Measurements from ENCODE around the gene DGKE. TPM values are rescaled to one million over a fixed set of nuclear protein-coding genes. Genes with fewer than 3 reads are reported as not detected.
A peak's percentile ranks its signal among the peaks of the same experiment; 100 is the strongest.

DGKE gene
- polyA plus RNA-seq, 3 donors = 1.4 to 2.1 (median 1.6) TPM

GRCh38 chr17:56897646-56898424, 63.9 kb downstream of the DGKE start:
- no peak overlapping the region for H3K27ac ChIP-seq (ENCODE audit: low read depth, low read length)
- 91 to 92% (median 92%) methylated on average over 14 of the region's 14 CpGs for WGBS, 3 donors

DNA sequence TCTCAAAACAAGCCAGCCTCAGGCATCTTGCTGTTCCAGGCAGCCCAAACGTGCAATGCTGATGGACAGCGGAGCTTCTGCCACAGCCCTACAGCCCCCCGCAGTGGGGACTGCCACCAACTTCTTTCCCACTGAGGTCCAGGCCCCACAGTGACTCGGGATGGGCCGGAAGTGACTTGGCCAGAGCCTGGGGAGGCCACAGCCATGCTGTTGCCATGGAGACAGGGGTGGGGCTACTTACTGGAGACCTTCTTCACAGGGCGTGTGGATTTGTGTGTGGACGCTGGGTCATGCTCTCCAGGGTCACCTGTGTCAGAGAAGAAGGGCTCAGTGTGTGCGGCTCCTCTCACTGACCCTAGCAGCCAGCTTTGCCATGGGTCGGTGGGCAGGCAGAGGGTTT, 64.9 kb downstream of the DGKE start:
- H3K27ac ChIP-seq (ENCODE audit: low read depth, low read length) = no peak overlapping the region
- WGBS, 3 donors = 65 to 73% (median 67%) methylated on average over 8 to 9 of the region's 9 CpGs

DNA sequence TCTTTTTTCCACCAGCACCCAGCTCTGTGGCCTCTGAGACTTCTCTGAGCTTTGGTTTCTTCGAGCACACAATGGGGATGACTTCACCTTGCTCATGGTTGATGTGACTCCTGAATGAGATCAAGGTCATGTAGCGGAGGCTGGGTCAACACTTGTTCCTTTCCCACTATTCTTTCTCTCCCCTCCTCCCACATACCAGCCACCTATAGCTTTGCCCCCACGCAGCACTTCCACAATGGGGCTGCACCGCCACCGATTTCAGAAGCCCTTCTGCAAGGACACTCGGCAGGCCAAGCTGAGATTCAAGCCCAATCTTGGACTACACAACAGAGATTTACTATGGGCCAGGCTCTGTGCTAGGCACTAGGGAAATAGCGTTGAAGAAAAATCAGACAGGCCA, 65.5 kb downstream of the DGKE start:
- 82 to 96% (median 94%) methylated on average over 7 of the region's 7 CpGs for WGBS, 3 donors
- H3K27ac ChIP-seq (ENCODE audit: low read depth, low read length) = no peak overlapping the region

GRCh38 chr17:56902348-56902747, 68.4 kb downstream of the DGKE start:
- 95 to 97% (median 97%) methylated on average over 4 of the region's 4 CpGs for WGBS, 3 donors
- no peak overlapping the region for H3K27ac ChIP-seq (ENCODE audit: low read depth, low read length)

- WGBS, 3 donors = 88 to 98% (median 97%) methylated on average over 5 of the region's 5 CpGs
- H3K27ac ChIP-seq (ENCODE audit: low read depth, low read length) = no peak overlapping the region
These were observed 69.6 kb downstream of the DGKE start for GRCh38 chr17:56903560-56903959.

DNA sequence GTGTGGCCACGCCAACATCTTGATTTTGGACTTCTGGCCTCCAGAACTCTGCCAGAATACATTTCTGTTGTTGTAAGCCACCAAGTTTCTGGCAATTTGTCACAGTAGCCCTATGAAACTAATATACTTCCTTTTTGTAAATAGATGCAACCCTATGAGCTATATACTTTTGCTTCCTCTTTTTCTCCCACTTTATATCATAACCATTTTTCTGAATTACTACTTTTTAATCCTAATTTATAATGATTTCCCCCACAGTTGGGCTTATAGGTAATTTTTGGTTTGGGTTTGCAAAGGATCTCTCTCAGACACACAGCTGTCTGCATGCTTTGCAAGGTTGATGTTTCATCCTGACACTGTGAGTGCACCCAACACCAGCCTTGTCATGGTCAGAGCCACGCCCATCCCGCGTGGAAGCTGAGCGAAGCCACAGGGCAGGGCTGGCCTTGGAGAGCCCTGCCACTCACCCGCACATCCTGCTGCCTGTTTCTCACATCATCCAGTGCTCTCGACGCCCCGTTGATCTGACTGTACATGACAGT, 74.1 kb downstream of the DGKE start:
- no peak overlapping the region for H3K27ac ChIP-seq (ENCODE audit: low read depth, low read length)
- WGBS, 3 donors = 41 to 71% (median 47%) methylated on average over 9 of the region's 9 CpGs

- 44 to 51% (median 50%) methylated on average over 6 of the region's 6 CpGs for WGBS, 3 donors
- peak overlapping the region; percentile 28 for H3K27ac ChIP-seq (ENCODE audit: low read depth, low read length)
These were observed 76.0 kb downstream of the DGKE start for GRCh38 chr17:56909742-56910508.

- WGBS, 3 donors = 71 to 75% (median 72%) methylated on average over 7 of the region's 7 CpGs
- H3K27ac ChIP-seq (ENCODE audit: low read depth, low read length) = no peak overlapping the region
These were observed 76.7 kb downstream of the DGKE start for GRCh38 chr17:56910509-56911235.

DNA sequence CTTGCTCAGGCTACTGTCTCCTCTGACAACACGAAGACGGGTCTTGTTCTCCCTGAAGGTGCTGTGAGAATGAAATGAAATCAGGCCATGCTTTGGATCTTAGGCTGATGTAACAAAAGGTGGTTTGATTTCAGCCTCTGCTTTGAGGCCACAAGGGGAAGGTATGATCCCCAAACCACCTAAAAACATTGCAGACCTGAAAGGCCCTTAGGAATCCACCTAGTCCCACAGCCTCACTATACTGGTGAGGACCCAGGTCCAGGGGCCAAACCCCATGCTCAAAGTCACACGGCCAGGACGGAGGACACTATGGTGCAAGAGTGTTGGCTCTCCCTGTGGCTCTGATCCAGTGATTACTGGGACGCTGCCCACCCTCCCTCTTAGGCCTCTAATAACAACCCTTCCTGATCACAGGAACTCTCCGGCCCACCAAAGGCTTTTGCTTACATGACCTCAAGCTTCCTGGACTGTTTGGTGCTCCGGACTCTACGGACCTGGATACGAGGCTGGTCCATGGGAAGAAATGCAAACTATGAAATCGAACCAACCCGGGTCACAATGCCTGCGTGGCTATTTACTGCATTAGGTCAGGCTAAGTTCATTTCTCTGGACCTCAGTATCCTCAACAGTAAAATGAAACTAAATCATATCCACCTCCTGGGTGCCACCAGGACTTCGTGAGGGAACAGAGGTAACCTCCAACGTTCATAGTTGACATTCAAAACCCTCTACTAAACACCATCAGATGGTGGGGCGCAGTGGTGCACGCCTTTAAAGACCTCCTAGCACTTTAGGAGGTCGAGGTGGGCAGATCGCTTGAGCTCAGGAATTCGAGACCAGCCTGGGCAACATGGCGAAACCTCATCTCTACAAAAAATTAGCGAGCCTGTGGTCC, 78.4 kb downstream of the DGKE start:
- H3K27ac ChIP-seq (ENCODE audit: low read depth, low read length) = peak overlapping the region; percentile 29
- 29 to 44% (median 43%) methylated on average over 21 of the region's 21 CpGs for WGBS, 3 donors

DNA sequence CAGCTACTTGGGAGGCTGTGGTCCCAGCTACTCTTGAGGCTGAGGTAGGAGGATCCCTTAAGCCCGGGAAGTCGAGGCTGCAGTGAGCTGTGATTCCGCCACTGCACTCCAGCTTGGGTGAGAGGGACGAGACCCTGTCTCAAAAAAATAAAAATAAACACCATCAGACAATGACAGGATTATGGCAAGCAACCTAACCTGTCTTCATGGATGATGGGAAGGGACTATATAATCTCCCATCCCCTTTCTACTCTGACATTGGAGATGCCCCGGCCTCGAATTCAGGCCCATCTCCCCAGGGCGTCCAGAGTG, 79.0 kb downstream of the DGKE start:
- 23 to 30% (median 24%) methylated on average over 7 of the region's 7 CpGs for WGBS, 3 donors
- H3K27ac ChIP-seq (ENCODE audit: low read depth, low read length) = peak overlapping the region; percentile 61

GRCh38 chr17:56913353-56913866, 79.5 kb downstream of the DGKE start:
- peak overlapping the region; percentile 61 for H3K27ac ChIP-seq (ENCODE audit: low read depth, low read length)
- 0 to 1% (median 1%) methylated on average over 40 to 44 of the region's 44 CpGs for WGBS, 3 donors

DNA sequence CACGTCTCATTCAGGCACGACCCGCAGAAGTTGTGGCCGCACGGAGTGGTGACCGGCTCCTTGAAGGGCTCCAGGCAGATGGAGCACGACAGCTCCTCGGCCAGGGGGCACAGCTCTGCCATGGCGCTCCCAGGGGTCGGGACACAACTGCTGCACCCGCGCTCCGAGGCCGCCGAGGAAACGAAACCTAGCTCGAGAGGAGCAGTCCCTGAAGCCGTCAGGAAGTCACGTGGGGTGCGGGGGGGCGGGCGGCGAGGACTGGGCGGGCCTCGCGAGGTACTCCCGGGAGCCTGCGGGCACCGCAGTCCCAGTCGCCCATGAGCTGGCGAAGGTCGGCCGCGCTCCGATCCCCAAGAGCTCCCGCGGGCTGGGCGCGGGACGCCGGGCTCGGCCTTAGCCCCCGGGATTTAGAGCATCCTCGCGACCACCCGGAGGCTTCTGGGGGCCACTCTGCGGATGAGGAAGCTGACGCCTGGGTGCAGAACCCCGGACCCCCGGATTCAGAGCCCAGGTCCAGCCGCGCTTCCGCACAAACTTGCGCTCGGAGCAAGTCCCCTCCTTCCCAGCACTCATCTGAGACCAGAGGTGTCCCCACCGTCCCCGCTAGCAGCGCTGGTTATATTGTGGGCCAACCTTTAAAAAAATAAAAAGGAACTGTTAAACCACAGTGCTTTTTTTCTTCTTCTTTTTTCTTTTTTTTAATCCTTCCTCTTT, 80.1 kb downstream of the DGKE start, which contains the start of gene TRIM25:
Gene TRIM25, minus strand, starts transcription at position 183 of the 714 bp plus-strand sequence. Its CDS starts 61 bp downstream, at position 122.
- peak within 1 kb of the TSS; percentile 61 for H3K27ac ChIP-seq (ENCODE audit: low read depth, low read length)
- WGBS, 3 donors = 0% methylated on average over 57 to 58 of the region's 58 CpGs

- 7 to 8% (median 7%) methylated on average over 14 of the region's 14 CpGs for WGBS, 3 donors
These were observed 80.8 kb downstream of the DGKE start for GRCh38 chr17:56914581-56915273.

GRCh38 chr17:56917559-56918296, 83.8 kb downstream of the DGKE start:
- H3K27ac ChIP-seq (ENCODE audit: low read depth, low read length) = no peak overlapping the region
- 78 to 90% (median 81%) methylated on average over 4 of the region's 4 CpGs for WGBS, 3 donors

More at GRCh38 chr17:56914581-56915273, 80.8 kb downstream of the DGKE start:
- H3K27ac ChIP-seq (ENCODE audit: low read depth, low read length) = peak overlapping the region; percentile 57

- no peak overlapping the region for H3K27ac ChIP-seq (ENCODE audit: low read depth, low read length)
- 55 to 86% (median 68%) methylated on average over 3 of the region's 3 CpGs for WGBS, 3 donors
These were observed 85.0 kb downstream of the DGKE start for GRCh38 chr17:56918916-56919315.

All from adipose tissue (tissue), 3 donors.